ENCODE data around the gene UBE2U. TPM values are rescaled to one million over a fixed set of nuclear protein-coding genes. Genes with fewer than 3 reads are reported as not detected.

Gene UBE2U
- total and polyA plus RNA-seq, 12 donors = 1.2 to 3.6 (median 2.7) TPM; not detected in 6

DNA sequence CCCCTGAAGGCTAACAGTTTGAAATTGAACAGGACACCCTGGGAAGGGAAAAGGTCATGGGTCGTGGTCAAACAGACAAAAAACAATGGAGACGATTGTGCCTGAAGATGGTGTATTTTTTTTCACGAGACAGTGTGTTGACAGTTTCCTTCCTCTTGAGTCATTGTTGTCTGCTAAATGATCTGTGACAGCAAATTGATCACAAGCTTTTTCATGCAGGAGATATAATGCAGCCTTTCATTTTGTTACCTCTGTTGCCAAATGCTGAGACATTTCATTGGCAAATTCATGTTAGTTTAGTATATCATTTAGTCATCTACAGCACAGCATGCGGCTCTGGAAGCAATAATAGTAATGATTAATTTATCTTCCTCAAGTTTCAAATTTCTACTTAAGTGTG, 27.7 kb downstream of the UBE2U start:
- intact Hi-C loops (cut with DNase I) = loop anchor here in 1 of 10 donors (5.0 to 10.0 kb wide), 2 partner anchors 456 to 609 kb away; partner anchors contain the start of gene ROR1
- no peaks in the 10 kb centered on the region for H3K36me3 ChIP-seq

DNA sequence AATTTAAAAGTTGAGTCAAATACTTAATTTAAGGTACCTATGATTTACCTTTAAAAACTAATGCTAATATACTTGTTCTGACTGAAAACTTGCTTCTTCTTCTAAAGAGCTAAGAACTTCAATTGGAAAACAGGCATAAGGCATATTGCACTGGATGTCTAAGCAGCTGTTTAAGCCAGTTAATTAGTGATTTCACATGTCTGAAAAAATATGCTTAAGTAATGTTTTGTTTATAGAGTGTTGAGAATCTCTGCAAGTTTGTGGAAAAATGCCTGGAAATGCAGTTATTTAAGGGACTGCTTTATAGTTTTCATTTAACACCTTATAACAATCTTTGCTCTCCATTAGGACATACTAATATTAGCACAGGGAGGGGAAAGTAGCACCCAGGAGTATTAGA, 28.2 kb downstream of the UBE2U start:
- no peaks in the 10 kb centered on the region for H3K36me3 ChIP-seq
- no peaks in the 10 kb centered on the region for H3K4me1 ChIP-seq
- H3K4me3 ChIP-seq = no peak overlapping the region
- H3K27ac ChIP-seq = no peak overlapping the region
- H3K27me3 ChIP-seq = peaks cover 0 to 6% (median 0%) of the 10 kb centered on the region in 7 donors
- intact Hi-C loops (cut with DNase I) = loop anchor here in 1 of 10 donors (5.0 to 10.0 kb wide), 2 partner anchors 457 to 609 kb away; partner anchors contain the start of gene ROR1
- no peaks in the 10 kb centered on the region for H3K9me3 ChIP-seq
- TF ChIP-seq, protein P1, sequence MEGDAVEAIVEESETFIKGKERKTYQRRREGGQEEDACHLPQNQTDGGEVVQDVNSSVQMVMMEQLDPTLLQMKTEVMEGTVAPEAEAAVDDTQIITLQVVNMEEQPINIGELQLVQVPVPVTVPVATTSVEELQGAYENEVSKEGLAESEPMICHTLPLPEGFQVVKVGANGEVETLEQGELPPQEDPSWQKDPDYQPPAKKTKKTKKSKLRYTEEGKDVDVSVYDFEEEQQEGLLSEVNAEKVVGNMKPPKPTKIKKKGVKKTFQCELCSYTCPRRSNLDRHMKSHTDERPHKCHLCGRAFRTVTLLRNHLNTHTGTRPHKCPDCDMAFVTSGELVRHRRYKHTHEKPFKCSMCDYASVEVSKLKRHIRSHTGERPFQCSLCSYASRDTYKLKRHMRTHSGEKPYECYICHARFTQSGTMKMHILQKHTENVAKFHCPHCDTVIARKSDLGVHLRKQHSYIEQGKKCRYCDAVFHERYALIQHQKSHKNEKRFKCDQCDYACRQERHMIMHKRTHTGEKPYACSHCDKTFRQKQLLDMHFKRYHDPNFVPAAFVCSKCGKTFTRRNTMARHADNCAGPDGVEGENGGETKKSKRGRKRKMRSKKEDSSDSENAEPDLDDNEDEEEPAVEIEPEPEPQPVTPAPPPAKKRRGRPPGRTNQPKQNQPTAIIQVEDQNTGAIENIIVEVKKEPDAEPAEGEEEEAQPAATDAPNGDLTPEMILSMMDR (IDR thresholded peaks at IDR 0.05) = no peak
- ATAC-seq = no peak
- no peak for DNase-seq

More for the DNA sequence above, 27.7 kb downstream of the UBE2U start:
- Histone ChIP-seq H3K27me3 (peaks cover 0 to 4% (median 0%) of the 10 kb centered on the region in 7 donors), H3K4me1 (no peaks in the 10 kb centered on the region), H3K4me3 (no peak overlapping the region), H3K9me3 (no peaks in the 10 kb centered on the region), H3K27ac (no peak overlapping the region)
- WGBS, 2 donors = 52 to 53% methylated on average over 4 of the region's 4 CpGs
- ATAC-seq (no peak), DNase-seq (no peak)
- TF ChIP-seq, protein P1 (IDR thresholded peaks at IDR 0.05) = no peak

DNA sequence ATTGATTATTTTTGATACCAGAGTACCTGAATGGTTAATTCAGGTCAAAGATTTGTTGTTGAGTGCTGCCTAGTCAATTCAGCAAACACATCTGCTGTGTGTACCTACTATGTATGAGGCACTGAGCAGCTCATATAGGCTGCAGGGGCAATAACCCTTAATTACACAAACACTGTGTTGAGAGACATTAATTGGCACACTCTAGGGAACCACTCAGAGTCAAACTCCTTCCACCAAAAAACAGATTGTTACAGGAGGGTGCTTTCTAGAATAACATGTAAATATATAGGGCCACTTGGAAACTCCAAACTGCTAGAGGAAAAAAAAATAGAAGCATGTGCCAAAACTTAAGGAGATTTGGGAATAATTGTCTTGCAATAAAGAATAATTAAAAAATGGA, 31.3 kb downstream of the UBE2U start:
- Histone ChIP-seq H3K4me1 (no peaks in the 10 kb centered on the region), H3K27me3 (peaks cover 0 to 6% (median 0%) of the 10 kb centered on the region in 7 donors), H3K9me3 (no peaks in the 10 kb centered on the region), H3K27ac (no peak overlapping the region), H3K4me3 (no peak overlapping the region), H3K36me3 (no peaks in the 10 kb centered on the region)
- DNase-seq (no peak), ATAC-seq (no peak)
- intact Hi-C loops (cut with DNase I) = loop anchor here in 1 of 10 donors (5.0 to 10.0 kb wide), 2 partner anchors 460 to 612 kb away; partner anchors contain the start of gene ROR1
- TF ChIP-seq, protein P1 (IDR thresholded peaks at IDR 0.05) = no peak

DNA sequence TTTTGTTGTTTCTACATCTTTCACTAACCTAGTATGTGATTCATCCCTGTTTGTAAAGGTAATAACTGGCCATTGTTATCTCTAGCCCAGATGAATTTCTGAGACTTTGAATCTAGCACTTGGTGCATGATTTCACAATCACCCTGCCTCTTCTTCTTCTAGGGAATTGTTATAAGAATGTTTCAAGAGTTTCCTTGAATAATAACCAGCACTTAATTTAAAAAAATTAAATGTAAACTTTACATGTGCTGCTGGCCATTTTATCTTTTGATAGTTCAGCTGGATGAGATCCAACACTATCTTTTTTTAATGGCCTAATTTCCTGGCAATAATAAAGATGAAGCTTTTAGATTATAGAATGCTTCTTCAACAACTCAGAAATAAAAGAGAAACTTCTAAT, 31.8 kb downstream of the UBE2U start:
- no peak overlapping the region for H3K4me3 ChIP-seq
- DNase-seq (no peak), ATAC-seq (no peak)
- H3K36me3 ChIP-seq = no peaks in the 10 kb centered on the region
- TF ChIP-seq, protein P1 (IDR thresholded peaks at IDR 0.05) = no peak
- H3K27ac ChIP-seq = no peak overlapping the region
- intact Hi-C loops (cut with DNase I) = loop anchor here in 1 of 10 donors (10.0 kb wide), 1 partner anchor 460 kb away; the partner anchor contains the start of gene ROR1
- peaks cover 0 to 6% (median 0%) of the 10 kb centered on the region in 7 donors for H3K27me3 ChIP-seq
- H3K4me1 ChIP-seq = no peaks in the 10 kb centered on the region
- H3K9me3 ChIP-seq = no peaks in the 10 kb centered on the region

Measured in heart right ventricle (tissue), 16 donors.